HEK293 (cell line): ENCODE data around the gene CPTP.
A peak's percentile ranks its signal among the peaks of the same experiment; 100 is the strongest.

Experiments used
- CTCF ChIA-PET: fragments of 350-600 bp; formaldehyde crosslinking; extraction: SDS; loops from one replicate; lab custom pipeline; 2021; ENCODE audit warnings: antibody characterized with exemption; lab: Yijun Ruan, JAX
- POLR2A ChIA-PET: fragments of 300-600 bp; formaldehyde crosslinking; extraction: SDS; loops from one replicate; lab custom pipeline; 2020; ENCODE audit warnings: antibody characterized with exemption, inconsistent platforms; lab: Yijun Ruan, JAX
- H3K27ac ChIP-seq: fragments of 200-500 bp; sonication (Bioruptor generic); 2 replicates; pipeline ENCODE4 v1.5.1; 2014; ENCODE audit warnings: low read depth, low read length, control low read depth, inconsistent platforms; ENCODE audit errors: extremely low read depth
- H3K36me3 ChIP-seq, 2 experiments: fragments of 200-500 bp in 1 of 2; sonication (Bioruptor generic) in 1 of 2; 1 replicate in 1 of 2; 2 replicates in 1 of 2; pipeline ENCODE4 v1.5.1; 2014 to 2017; ENCODE audit warnings: inconsistent platforms in 2 of 2, low read length in 2 of 2; ENCODE audit not compliant: control insufficient read depth in 2 of 2, insufficient read depth in 1 of 2
- H3K4me1 ChIP-seq: fragments of 200-500 bp; sonication (Bioruptor generic); 2 replicates; pipeline ENCODE4 v1.5.1; 2014; ENCODE audit warnings: mild to moderate bottlenecking, low read length, inconsistent platforms; ENCODE audit not compliant: control insufficient read depth, insufficient read depth
- H3K4me3 ChIP-seq: 2 replicates; pipeline ENCODE4 v1.5.1; 2011; ENCODE audit warnings: low read depth, mild to moderate bottlenecking, control low read depth, low read length, moderate library complexity
- H3K9me3 ChIP-seq: fragments of 200-500 bp; sonication (Bioruptor generic); 2 replicates; pipeline ENCODE4 v1.5.1; 2014; ENCODE audit warnings: low read depth, low read length, inconsistent platforms; ENCODE audit not compliant: control insufficient read depth, insufficient read depth
- ELK4 ChIP-seq: IDR thresholded peaks from 2 replicates; pipeline ENCODE4 v1.6.1; 2011; ENCODE audit warnings: mild to moderate bottlenecking, low read depth, low read length, borderline replicate concordance
- GLI2 ChIP-seq: fragments of 450-650 bp; formaldehyde crosslinking; IDR thresholded peaks from 2 replicates; pipeline ENCODE4; 2017; ENCODE audit warnings: missing biosample characterization, missing genetic modification characterization, low read depth, borderline replicate concordance
- YY1 ChIP-seq: fragments of 450-650 bp; formaldehyde crosslinking; IDR thresholded peaks from 2 replicates; pipeline ENCODE4 v1.5.1; 2018; ENCODE audit warnings: missing biosample characterization, missing genetic modification characterization
- ZBTB1 ChIP-seq: fragments of 450-650 bp; formaldehyde crosslinking; IDR thresholded peaks from 2 replicates; pipeline ENCODE4 v1.5.1; 2016; ENCODE audit warnings: missing biosample characterization, missing genetic modification characterization
- ZBTB10 ChIP-seq: fragments of 450-650 bp; formaldehyde crosslinking; IDR thresholded peaks from 2 replicates; pipeline ENCODE4 v1.5.1; 2016; ENCODE audit warnings: missing biosample characterization, missing genetic modification characterization
- ZBTB48 ChIP-seq: fragments of 450-650 bp; formaldehyde crosslinking; IDR thresholded peaks from 2 replicates; pipeline ENCODE4 v1.5.1; 2016; ENCODE audit warnings: missing biosample characterization, missing genetic modification characterization
- ZNF132 ChIP-seq: fragments of 450-650 bp; formaldehyde crosslinking; IDR thresholded peaks from 2 replicates; pipeline ENCODE4 v1.5.1; 2017; ENCODE audit warnings: missing biosample characterization, missing genetic modification characterization, borderline replicate concordance
- ZNF146 ChIP-seq: fragments of 450-650 bp; formaldehyde crosslinking; IDR thresholded peaks from 2 replicates; pipeline ENCODE4 v1.5.1; 2016; ENCODE audit warnings: missing biosample characterization, missing genetic modification characterization
- ZNF214 ChIP-seq: fragments of 450-650 bp; formaldehyde crosslinking; IDR thresholded peaks from 2 replicates; pipeline ENCODE4 v1.5.1; 2017; ENCODE audit warnings: missing biosample characterization, mild to moderate bottlenecking, missing genetic modification characterization, borderline replicate concordance
- ZNF221 ChIP-seq: fragments of 450-650 bp; formaldehyde crosslinking; IDR thresholded peaks from 2 replicates; pipeline ENCODE4 v1.5.1; 2017; ENCODE audit warnings: missing biosample characterization, missing genetic modification characterization, borderline replicate concordance
- ZNF433 ChIP-seq: fragments of 450-650 bp; formaldehyde crosslinking; IDR thresholded peaks from 2 replicates; pipeline ENCODE4 v1.5.1; 2016; ENCODE audit warnings: missing biosample characterization, missing genetic modification characterization, low read depth
- ZNF544 ChIP-seq: fragments of 450-650 bp; formaldehyde crosslinking; IDR thresholded peaks from 2 replicates; pipeline ENCODE4 v1.5.0; 2017; ENCODE audit warnings: missing biosample characterization, missing genetic modification characterization
- ZNF580 ChIP-seq: fragments of 450-650 bp; formaldehyde crosslinking; IDR thresholded peaks from 2 replicates; pipeline ENCODE4 v1.5.1; 2016; ENCODE audit warnings: missing biosample characterization, missing genetic modification characterization
- ZNF596 ChIP-seq: fragments of 450-650 bp; IDR thresholded peaks from 2 replicates; pipeline ENCODE4 v1.5.0; 2018; ENCODE audit warnings: missing biosample characterization, mild to moderate bottlenecking, missing genetic modification characterization, moderate library complexity
- ZNF658 ChIP-seq: fragments of 450-650 bp; formaldehyde crosslinking; IDR thresholded peaks from 2 replicates; pipeline ENCODE4; 2016; ENCODE audit warnings: missing biosample characterization, missing genetic modification characterization
- TF ChIP-seq, protein P1 (sequence below): fragments of 450-650 bp; formaldehyde crosslinking; IDR thresholded peaks from 2 replicates; pipeline ENCODE4 v1.5.1; 2016; ENCODE audit warnings: missing biosample characterization, missing genetic modification characterization
- TF ChIP-seq, protein P2 (sequence below): fragments of 450-650 bp; formaldehyde crosslinking; IDR thresholded peaks from 2 replicates; pipeline ENCODE4 v1.5.1; 2016; ENCODE audit warnings: missing biosample characterization, missing genetic modification characterization, borderline replicate concordance

The CPTP gene

DNA sequence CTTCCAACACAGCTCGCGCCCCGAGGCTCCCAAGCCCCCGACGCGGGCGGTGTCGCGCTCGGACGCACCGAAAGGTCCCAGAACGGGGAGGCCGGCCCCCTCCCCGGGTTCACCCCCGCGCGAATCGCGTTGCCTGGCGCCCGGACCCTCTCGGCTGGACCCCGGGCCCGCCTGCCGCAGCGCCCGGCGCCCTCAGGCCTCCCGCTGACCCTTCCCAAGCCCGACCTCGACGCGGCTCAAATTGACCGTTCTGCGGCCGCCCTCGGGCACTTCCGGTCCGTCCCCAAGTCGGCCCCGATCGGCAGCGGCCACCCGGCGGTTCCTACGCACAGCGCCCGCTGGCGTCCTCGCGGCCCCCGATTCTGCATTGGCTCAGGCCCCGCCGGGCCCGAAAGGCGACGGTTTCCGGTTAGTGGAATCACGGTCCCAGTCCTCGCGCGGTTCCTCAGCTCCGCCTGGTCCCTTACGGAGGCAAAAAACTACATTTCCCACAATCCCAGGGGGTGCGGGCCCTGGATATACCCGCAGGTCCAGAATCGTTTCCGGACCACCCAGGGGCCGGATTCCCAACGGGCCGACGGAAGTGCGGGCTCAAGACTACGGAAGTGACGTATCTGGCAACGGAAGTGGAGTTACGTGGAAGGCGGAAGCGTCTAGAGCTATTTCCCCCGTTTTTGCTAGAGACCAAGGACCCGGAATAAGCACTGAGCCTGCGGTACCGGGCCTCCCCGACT lies 50.5 kb downstream of the CPTP start, which contains the start of gene AURKAIP1 (continued):
- TF ChIP-seq, protein P1, sequence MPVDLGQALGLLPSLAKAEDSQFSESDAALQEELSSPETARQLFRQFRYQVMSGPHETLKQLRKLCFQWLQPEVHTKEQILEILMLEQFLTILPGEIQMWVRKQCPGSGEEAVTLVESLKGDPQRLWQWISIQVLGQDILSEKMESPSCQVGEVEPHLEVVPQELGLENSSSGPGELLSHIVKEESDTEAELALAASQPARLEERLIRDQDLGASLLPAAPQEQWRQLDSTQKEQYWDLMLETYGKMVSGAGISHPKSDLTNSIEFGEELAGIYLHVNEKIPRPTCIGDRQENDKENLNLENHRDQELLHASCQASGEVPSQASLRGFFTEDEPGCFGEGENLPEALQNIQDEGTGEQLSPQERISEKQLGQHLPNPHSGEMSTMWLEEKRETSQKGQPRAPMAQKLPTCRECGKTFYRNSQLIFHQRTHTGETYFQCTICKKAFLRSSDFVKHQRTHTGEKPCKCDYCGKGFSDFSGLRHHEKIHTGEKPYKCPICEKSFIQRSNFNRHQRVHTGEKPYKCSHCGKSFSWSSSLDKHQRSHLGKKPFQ = peak; percentile 72
- TF ChIP-seq, protein P2, sequence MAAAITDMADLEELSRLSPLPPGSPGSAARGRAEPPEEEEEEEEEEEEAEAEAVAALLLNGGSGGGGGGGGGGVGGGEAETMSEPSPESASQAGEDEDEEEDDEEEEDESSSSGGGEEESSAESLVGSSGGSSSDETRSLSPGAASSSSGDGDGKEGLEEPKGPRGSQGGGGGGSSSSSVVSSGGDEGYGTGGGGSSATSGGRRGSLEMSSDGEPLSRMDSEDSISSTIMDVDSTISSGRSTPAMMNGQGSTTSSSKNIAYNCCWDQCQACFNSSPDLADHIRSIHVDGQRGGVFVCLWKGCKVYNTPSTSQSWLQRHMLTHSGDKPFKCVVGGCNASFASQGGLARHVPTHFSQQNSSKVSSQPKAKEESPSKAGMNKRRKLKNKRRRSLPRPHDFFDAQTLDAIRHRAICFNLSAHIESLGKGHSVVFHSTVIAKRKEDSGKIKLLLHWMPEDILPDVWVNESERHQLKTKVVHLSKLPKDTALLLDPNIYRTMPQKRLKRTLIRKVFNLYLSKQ (tag by site-specific recombination) = no peak
- no peak for TF ChIP-seq GLI2
- peak; percentile 87 for TF ChIP-seq ZNF146

GRCh38 chr1:1376551-1377226 lies 52.1 kb downstream of the CPTP start:
- Histone ChIP-seq H3K27ac (no peak overlapping the region), H3K36me3 (peaks cover 0 to 48% of the 10 kb centered on the region in 2 experiments; a peak in 2 of 3 replicates), H3K4me3 (no peak overlapping the region), H3K4me1 (peaks cover 4% of the 10 kb centered on the region; the same call in 1 of the 2 replicates), H3K9me3 (no peaks in the 10 kb centered on the region)
- CTCF ChIA-PET = interaction anchor here (2.3 kb wide), 1 partner anchor 15 kb away, joined by 9 read pairs; no protein-coding TSS in a partner anchor
- POLR2A ChIA-PET = interaction anchor here (0.6 to 1.3 kb wide), 3 partner anchors 8 to 70 kb away, joined by 3 to 12 read pairs (median 4); no protein-coding TSS in a partner anchor
- TF ChIP-seq ZNF596 (tag by site-specific recombination) (no peak), ZNF214 (tag by site-specific recombination) (no peak), ZNF221 (tag by site-specific recombination) (no peak), ZNF580 (tag by site-specific recombination) (no peak), ZBTB48 (tag by site-specific recombination) (peak; percentile 82)

DNA sequence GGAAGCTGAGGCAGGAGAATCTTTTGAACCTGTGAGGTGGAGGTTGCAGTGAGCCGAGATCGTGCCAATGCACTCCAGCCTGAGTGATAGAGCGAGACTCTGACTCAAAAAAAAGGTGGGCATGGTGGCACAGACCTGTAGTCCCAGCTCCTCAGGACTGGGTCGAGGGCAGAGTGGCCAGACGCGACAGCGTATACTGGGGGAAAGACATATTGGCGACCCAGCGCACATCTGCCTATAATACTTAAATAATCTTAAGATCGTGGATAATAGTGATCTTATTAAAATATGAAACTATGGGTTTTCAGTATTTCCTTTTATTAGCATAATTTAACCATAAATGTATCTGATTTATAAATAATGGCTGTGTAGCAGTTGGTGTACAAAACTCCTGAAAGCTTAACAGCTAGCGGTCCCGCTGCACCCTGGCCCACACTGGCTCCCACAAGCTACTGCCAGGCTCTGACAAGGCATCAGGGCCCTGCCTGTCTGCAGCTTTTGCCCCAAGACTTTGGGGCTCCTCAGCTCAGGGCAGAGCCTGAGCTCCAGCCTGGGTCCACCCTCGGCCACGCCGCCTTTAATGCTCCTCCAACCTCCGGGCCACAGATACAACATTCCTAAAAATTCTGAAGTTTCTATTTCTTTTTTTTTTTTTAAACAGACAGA lies 53.1 kb downstream of the CPTP start:
- no peak for TF ChIP-seq ZNF658
- TF ChIP-seq ZBTB1 (tag by site-specific recombination) = no peak
- TF ChIP-seq ELK4 = no peak
- no peak for TF ChIP-seq YY1
- no peak for TF ChIP-seq ZNF544
- TF ChIP-seq ZBTB10 (tag by site-specific recombination) = no peak
- TF ChIP-seq ZNF221 (tag by site-specific recombination) = no peak
- no peak for TF ChIP-seq ZNF433 (tag by site-specific recombination)
- no peak for TF ChIP-seq ZNF132
- POLR2A ChIA-PET = interaction anchor here (0.7 to 1.2 kb wide), 4 partner anchors 10 to 21 kb away, joined by 4 to 5 read pairs (median 5); partner anchors contain the start of gene CCNL2
- CTCF ChIA-PET = interaction anchor here (0.6 to 2.3 kb wide), 3 partner anchors 14 to 383 kb away, joined by 5 to 9 read pairs (median 8); no protein-coding TSS in a partner anchor
- Histone ChIP-seq H3K4me1 (peaks cover 4% of the 10 kb centered on the region; the same call in 1 of the 2 replicates), H3K4me3 (no peak overlapping the region), H3K36me3 (peaks cover 0 to 44% of the 10 kb centered on the region in 2 experiments; a peak in 2 of 3 replicates), H3K27ac (no peak overlapping the region), H3K9me3 (no peaks in the 10 kb centered on the region)
